WTC11 (cell line): ENCODE data around the gene PHF11. TPM values are rescaled to one million over a fixed set of nuclear protein-coding genes. Genes with fewer than 3 reads are reported as not detected.

Source experiments
- total RNA-seq: library from RNA; stranded (reverse); gene quantifications from 3 replicates; pipeline ENCODE4 v1.2.3, GENCODE V29; 2021

Gene PHF11
- total RNA-seq, 1 experiment from 2014 or later: 9.3 TPM

Other genes with a start within 250 kb of the PHF11 start
- 2.9 to 4.9 TPM (median 4.0 TPM) in 3 replicates for gene CDADC1, start 248.0 kb upstream of the PHF11 start, total RNA-seq
- gene CAB39L, start 51.9 kb upstream of the PHF11 start, total RNA-seq: 3.3 to 4.6 TPM (median 4.2 TPM) in 3 replicates
- gene SETDB2, start 51.7 kb upstream of the PHF11 start, total RNA-seq: 5.4 to 5.9 TPM (median 5.9 TPM) in 3 replicates
- 28.3 to 31.8 TPM (median 31.3 TPM) in 3 replicates for gene RCBTB1, start 89.6 kb downstream of the PHF11 start, total RNA-seq
- gene ARL11, start 132.6 kb downstream of the PHF11 start, total RNA-seq: 0.35 to 0.53 TPM (median 0.41 TPM) in 3 replicates
- 92.5 to 137 TPM (median 126 TPM) in 3 replicates for gene EBPL, start 195.5 kb downstream of the PHF11 start, total RNA-seq